Mesenchymal stem cell (in vitro differentiated cells and primary cell): Measurements from ENCODE around the gene TOB1.
"Not testable (repeated sequence)": the region's sequence is repeated elsewhere in the genome, so short reads cannot be mapped to it uniquely, and the experiment has no call there.

Experiments used
- DNase-seq: peaks from one replicate; pipeline ENCODE4 v3.0.0-alpha.2; 2013
- H2AFZ ChIP-seq: one replicate; pipeline ENCODE4 v1.6.1; 2013; ENCODE audit warnings: low read depth, mild to moderate bottlenecking, control low read depth, inconsistent platforms, low read length, moderate library complexity
- H2AK5ac ChIP-seq: 2 replicates; pipeline ENCODE4 v1.6.1; 2013; ENCODE audit warnings: low read length, moderate library complexity, mild to moderate bottlenecking, inconsistent platforms; ENCODE audit not compliant: severe bottlenecking
- H2BK120ac ChIP-seq: one replicate; pipeline ENCODE4 v1.6.1; 2013; ENCODE audit warnings: low read depth, mild to moderate bottlenecking, inconsistent platforms, low read length, moderate library complexity
- H2BK12ac ChIP-seq, 2 experiments: one replicate each; pipeline ENCODE4 v1.6.1; 2013; ENCODE audit warnings: inconsistent platforms in 2 of 2, low read length in 2 of 2, mild to moderate bottlenecking in 2 of 2, moderate library complexity in 2 of 2, control low read depth in 1 of 2
- H2BK15ac ChIP-seq: one replicate; pipeline ENCODE4 v1.6.1; 2013; ENCODE audit warnings: mild to moderate bottlenecking, low read depth, inconsistent platforms; ENCODE audit not compliant: poor library complexity, severe bottlenecking
- H2BK5ac ChIP-seq: 2 replicates; pipeline ENCODE4 v1.6.1; 2013; ENCODE audit warnings: low read depth, mild to moderate bottlenecking, low read length, control low read depth, inconsistent platforms; ENCODE audit not compliant: poor library complexity, severe bottlenecking
- H3K14ac ChIP-seq, 2 experiments: one replicate each; pipeline ENCODE4 v1.6.1; 2013; ENCODE audit warnings: inconsistent platforms in 2 of 2, low read length in 2 of 2, control low read depth in 1 of 2, mild to moderate bottlenecking in 1 of 2, moderate library complexity in 1 of 2
- H3K18ac ChIP-seq, 2 experiments: one replicate each; pipeline ENCODE4 v1.6.1; 2013; ENCODE audit warnings: inconsistent platforms in 2 of 2, low read length in 2 of 2, control low read depth in 1 of 2, low read depth in 1 of 2, mild to moderate bottlenecking in 1 of 2
- H3K23ac ChIP-seq, 2 experiments: one replicate each; pipeline ENCODE4 v1.6.1; 2013; ENCODE audit warnings: inconsistent platforms in 2 of 2, low read length in 2 of 2, mild to moderate bottlenecking in 2 of 2, moderate library complexity in 2 of 2, control low read depth in 1 of 2
- H3K27ac ChIP-seq: 2 replicates; pipeline ENCODE4 v1.5.1; 2013; ENCODE audit warnings: mild to moderate bottlenecking, moderate library complexity, low read length, control low read depth, inconsistent platforms; ENCODE audit not compliant: poor library complexity, severe bottlenecking
- H3K27me3 ChIP-seq, 2 experiments: 2 replicates each; pipeline versions ENCODE4 v1.6.1 to v1.7.0; 2013; ENCODE audit warnings: low read length in 2 of 2, mild to moderate bottlenecking in 2 of 2, moderate library complexity in 2 of 2, control low read depth in 1 of 2, inconsistent platforms in 1 of 2; ENCODE audit not compliant: control insufficient read depth in 1 of 2, insufficient read depth in 1 of 2
- H3K36me3 ChIP-seq, 2 experiments: 2 replicates each; pipeline versions ENCODE4 v1.6.1 to v1.7.0; 2013; ENCODE audit warnings: low read length in 2 of 2, control low read depth in 1 of 2, inconsistent platforms in 1 of 2, low read depth in 1 of 2, mild to moderate bottlenecking in 1 of 2; ENCODE audit not compliant: insufficient read depth in 2 of 2, control insufficient read depth in 1 of 2
- H3K4ac ChIP-seq, 2 experiments: one replicate each; pipeline ENCODE4 v1.6.1; 2013; ENCODE audit warnings: inconsistent platforms in 2 of 2, low read length in 2 of 2, mild to moderate bottlenecking in 2 of 2, moderate library complexity in 2 of 2, control low read depth in 1 of 2, low read depth in 1 of 2
- H3K4me1 ChIP-seq: 2 replicates; pipeline ENCODE4 v1.6.1; 2013; ENCODE audit warnings: low read depth, low read length, control low read depth; ENCODE audit not compliant: control insufficient read depth, insufficient read depth
- H3K4me2 ChIP-seq: 2 replicates; pipeline ENCODE4 v1.6.1; 2013; ENCODE audit warnings: low read length, mild to moderate bottlenecking, inconsistent platforms; ENCODE audit not compliant: poor library complexity, severe bottlenecking
- H3K4me3 ChIP-seq, 2 experiments: 2 replicates each; pipeline versions ENCODE4 v1.5.1 to v1.7.0; 2013; ENCODE audit warnings: low read length in 2 of 2, mild to moderate bottlenecking in 2 of 2, control low read depth in 1 of 2, low read depth in 1 of 2; ENCODE audit not compliant: insufficient read depth in 1 of 2
- H3K79me1 ChIP-seq: replicated peaks from 2 replicates; pipeline ENCODE4 v1.6.1; 2013; ENCODE audit warnings: mild to moderate bottlenecking, control low read depth, low read length, inconsistent platforms; ENCODE audit not compliant: poor library complexity, severe bottlenecking
- H3K9ac ChIP-seq: 2 replicates; pipeline ENCODE4 v1.7.0; 2013; ENCODE audit warnings: mild to moderate bottlenecking, low read length, moderate library complexity
- H3K9me3 ChIP-seq: 2 replicates; pipeline ENCODE4 v1.7.0; 2013; ENCODE audit warnings: mild to moderate bottlenecking, low read length; ENCODE audit not compliant: control insufficient read depth
- H4K8ac ChIP-seq: one replicate; pipeline ENCODE4 v1.6.1; 2013; ENCODE audit warnings: inconsistent platforms, mild to moderate bottlenecking, low read length, moderate library complexity
- H4K91ac ChIP-seq: one replicate; pipeline ENCODE4 v1.6.1; 2013; ENCODE audit warnings: mild to moderate bottlenecking, low read length, inconsistent platforms
- WGBS: methylation state at CpG from one replicate; pipeline ENCODE4 v1.1.7; 2013; ENCODE audit warnings: mixed read lengths; 5-methylcytosine and 5-hydroxymethylcytosine counted together

TOB1 gene

GRCh38 chr17:50859727-50860126, 6.4 kb downstream of the TOB1 start:
- not testable (repeated sequence) for H3K4me3 ChIP-seq, H3K9ac ChIP-seq, H3K27ac ChIP-seq, H2AFZ ChIP-seq, H3K27me3 ChIP-seq, H2AK5ac ChIP-seq, H2BK15ac ChIP-seq, H3K4me1 ChIP-seq, H4K91ac ChIP-seq, H3K18ac ChIP-seq, H2BK12ac ChIP-seq, H4K8ac ChIP-seq, H3K14ac ChIP-seq, H3K79me1 ChIP-seq, H2BK120ac ChIP-seq, H3K23ac ChIP-seq, DNase-seq, H2BK5ac ChIP-seq, H3K9me3 ChIP-seq, H3K4me2 ChIP-seq, H3K4ac ChIP-seq
- H3K36me3 ChIP-seq, result peaks cover 6 to 33% of the 10 kb centered on the region in 2 experiments
- WGBS, result 97% methylated on average over 15 of the region's 15 CpGs

GRCh38 chr17:50858486-50859225, 7.5 kb downstream of the TOB1 start:
- H3K79me1 ChIP-seq, result peaks cover 2% of the 10 kb centered on the region
- peaks cover 0 to 3% of the 10 kb centered on the region in 2 experiments for H3K27me3 ChIP-seq
- no peak overlapping the region for H4K91ac ChIP-seq
- H2BK12ac ChIP-seq, result no peak overlapping the region
- no peak for DNase-seq
- H3K4me3 ChIP-seq, result no peak overlapping the region
- no peaks in the 10 kb centered on the region for H3K9me3 ChIP-seq
- no peak overlapping the region for H2BK5ac ChIP-seq
- H3K36me3 ChIP-seq, result peaks cover 6 to 30% of the 10 kb centered on the region in 2 experiments
- no peak overlapping the region for H2BK15ac ChIP-seq
- no peak overlapping the region for H3K9ac ChIP-seq
- H2AK5ac ChIP-seq, result no peak overlapping the region
- no peak overlapping the region for H3K18ac ChIP-seq
- 99% methylated on average over 11 of the region's 12 CpGs for WGBS
- no peak overlapping the region for H3K23ac ChIP-seq
- no peak overlapping the region for H2BK120ac ChIP-seq
- no peak overlapping the region for H3K4me2 ChIP-seq
- no peak overlapping the region for H3K27ac ChIP-seq
- no peak overlapping the region for H2AFZ ChIP-seq
- H4K8ac ChIP-seq, result no peak overlapping the region
- no peak overlapping the region for H3K4ac ChIP-seq
- H3K4me1 ChIP-seq, result peaks cover 4% of the 10 kb centered on the region
- no peak overlapping the region for H3K14ac ChIP-seq

GRCh38 chr17:50856431-50856830, 9.7 kb downstream of the TOB1 start:
- no peak overlapping the region for H2AK5ac ChIP-seq
- H2AFZ ChIP-seq, result no peak overlapping the region
- no peak overlapping the region for H3K18ac ChIP-seq
- 90% methylated on average over 2 of the region's 2 CpGs for WGBS
- no peak overlapping the region for H3K4ac ChIP-seq
- peaks cover 2% of the 10 kb centered on the region for H3K79me1 ChIP-seq
- no peak overlapping the region for H3K14ac ChIP-seq
- H3K9ac ChIP-seq, result no peak overlapping the region
- H4K91ac ChIP-seq, result no peak overlapping the region
- H4K8ac ChIP-seq, result no peak overlapping the region
- H3K4me3 ChIP-seq, result no peak overlapping the region
- H2BK15ac ChIP-seq, result no peak overlapping the region
- peaks cover 0 to 7% of the 10 kb centered on the region in 2 experiments for H3K36me3 ChIP-seq
- H3K23ac ChIP-seq, result no peak overlapping the region
- H3K27me3 ChIP-seq, result peaks cover 0 to 4% of the 10 kb centered on the region in 2 experiments
- no peaks in the 10 kb centered on the region for H3K4me1 ChIP-seq
- no peak for DNase-seq
- H2BK5ac ChIP-seq, result no peak overlapping the region
- H3K9me3 ChIP-seq, result no peaks in the 10 kb centered on the region
- no peak overlapping the region for H3K4me2 ChIP-seq
- no peak overlapping the region for H2BK12ac ChIP-seq
- no peak overlapping the region for H3K27ac ChIP-seq
- no peak overlapping the region for H2BK120ac ChIP-seq

GRCh38 chr17:50855708-50856330, 10.3 kb downstream of the TOB1 start:
- Histone ChIP-seq H3K9me3 (no peaks in the 10 kb centered on the region), H3K27ac (no peak overlapping the region)

More at GRCh38 chr17:50855708-50856330, 10.3 kb downstream of the TOB1 start:
- Histone ChIP-seq H2AFZ (no peak overlapping the region), H2BK15ac (no peak overlapping the region), H2BK120ac (no peak overlapping the region), H3K4me2 (no peak overlapping the region), H3K27me3 (peaks cover 0 to 4% of the 10 kb centered on the region in 2 experiments), H2BK5ac (no peak overlapping the region), H3K9ac (no peak overlapping the region), H3K23ac (no peak overlapping the region), H3K4me1 (no peaks in the 10 kb centered on the region), H3K14ac (no peak overlapping the region), H3K79me1 (peaks cover 1% of the 10 kb centered on the region), H2AK5ac (no peak overlapping the region), H4K91ac (no peak overlapping the region), H4K8ac (no peak overlapping the region), H3K4me3 (no peak overlapping the region), H3K18ac (no peak overlapping the region), H3K36me3 (peaks cover 0 to 1% of the 10 kb centered on the region in 2 experiments), H2BK12ac (no peak overlapping the region), H3K4ac (no peak overlapping the region)
- 89% methylated on average over 5 of the region's 6 CpGs for WGBS
- no peak for DNase-seq
